Measurements from ENCODE around the gene NTRK1. TPM values are rescaled to one million over a fixed set of nuclear protein-coding genes. Genes with fewer than 3 reads are reported as not detected.

Gene NTRK1
- polyA plus RNA-seq, 2 donors: 0.06 to 0.08 TPM

- H3K27ac ChIP-seq (ENCODE audit: low read depth in 2 of 2, low read length in 1 of 2): no peak overlapping the region
- no peaks in the 10 kb centered on the region for H3K27me3 ChIP-seq (ENCODE audit: control insufficient read depth in 1 of 2, insufficient read depth in 2 of 2, low read length in 2 of 2)
- H3K9me3 ChIP-seq (ENCODE audit: control insufficient read depth in 2 of 2, insufficient read depth in 1 of 2, low read depth in 1 of 2, low read length in 1 of 2): no peaks in the 10 kb centered on the region
- H3K36me3 ChIP-seq (ENCODE audit: control insufficient read depth in 2 of 2, insufficient read depth in 2 of 2, low read length in 1 of 2): no peaks in the 10 kb centered on the region
- H3K4me1 ChIP-seq (ENCODE audit: control insufficient read depth in 2 of 2, insufficient read depth in 2 of 2, low read length in 1 of 2): peaks cover 0 to 3% of the 10 kb centered on the region in 2 donors
- WGBS, 2 donors: 41 to 51% methylated on average over 4 to 5 of the region's 5 CpGs
- no peak overlapping the region for H3K4me3 ChIP-seq (ENCODE audit: low read depth in 1 of 2, low read length in 2 of 2)
Observed at GRCh38 chr1:156836041-156836654, 24.5 kb upstream of the NTRK1 start.

- H3K27me3 ChIP-seq (ENCODE audit: control insufficient read depth in 1 of 2, insufficient read depth in 2 of 2, low read length in 2 of 2): no peaks in the 10 kb centered on the region
Observed at GRCh38 chr1:156836892-156837291, 23.8 kb upstream of the NTRK1 start.

GRCh38 chr1:156838972-156839371 lies 21.7 kb upstream of the NTRK1 start:
- no peaks in the 10 kb centered on the region for H3K9me3 ChIP-seq (ENCODE audit: control insufficient read depth in 2 of 2, insufficient read depth in 1 of 2, low read depth in 1 of 2, low read length in 1 of 2)
- H3K4me1 ChIP-seq (ENCODE audit: control insufficient read depth in 2 of 2, insufficient read depth in 2 of 2, low read length in 1 of 2): peaks cover 0 to 3% of the 10 kb centered on the region in 2 donors
- no peaks in the 10 kb centered on the region for H3K27me3 ChIP-seq (ENCODE audit: control insufficient read depth in 1 of 2, insufficient read depth in 2 of 2, low read length in 2 of 2)
- no peaks in the 10 kb centered on the region for H3K36me3 ChIP-seq (ENCODE audit: control insufficient read depth in 2 of 2, insufficient read depth in 2 of 2, low read length in 1 of 2)
- WGBS, 2 donors: 29 to 32% methylated on average over 7 of the region's 7 CpGs
- H3K4me3 ChIP-seq (ENCODE audit: low read depth in 1 of 2, low read length in 2 of 2): no peak overlapping the region
- no peak overlapping the region for H3K27ac ChIP-seq (ENCODE audit: low read depth in 2 of 2, low read length in 1 of 2)

More at GRCh38 chr1:156836892-156837291, 23.8 kb upstream of the NTRK1 start:
- H3K9me3 ChIP-seq (ENCODE audit: control insufficient read depth in 2 of 2, insufficient read depth in 1 of 2, low read depth in 1 of 2, low read length in 1 of 2): no peaks in the 10 kb centered on the region
- no peaks in the 10 kb centered on the region for H3K36me3 ChIP-seq (ENCODE audit: control insufficient read depth in 2 of 2, insufficient read depth in 2 of 2, low read length in 1 of 2)
- H3K4me1 ChIP-seq (ENCODE audit: control insufficient read depth in 2 of 2, insufficient read depth in 2 of 2, low read length in 1 of 2): peaks cover 0 to 3% of the 10 kb centered on the region in 2 donors
- H3K27ac ChIP-seq (ENCODE audit: low read depth in 2 of 2, low read length in 1 of 2): no peak overlapping the region
- 59 to 79% methylated on average over 4 of the region's 4 CpGs for WGBS, 2 donors
- no peak overlapping the region for H3K4me3 ChIP-seq (ENCODE audit: low read depth in 1 of 2, low read length in 2 of 2)

- H3K27me3 ChIP-seq (ENCODE audit: control insufficient read depth in 1 of 2, insufficient read depth in 2 of 2, low read length in 2 of 2): no peaks in the 10 kb centered on the region
Observed at GRCh38 chr1:156839426-156840109, 21.1 kb upstream of the NTRK1 start.

GRCh38 chr1:156840186-156840897 lies 20.3 kb upstream of the NTRK1 start:
- Histone ChIP-seq H3K9me3 (ENCODE audit: control insufficient read depth in 2 of 2, insufficient read depth in 1 of 2, low read depth in 1 of 2, low read length in 1 of 2) (no peaks in the 10 kb centered on the region), H3K4me3 (ENCODE audit: low read depth in 1 of 2, low read length in 2 of 2) (no peak overlapping the region), H3K27ac (ENCODE audit: low read depth in 2 of 2, low read length in 1 of 2) (no peak overlapping the region), H3K27me3 (ENCODE audit: control insufficient read depth in 1 of 2, insufficient read depth in 2 of 2, low read length in 2 of 2) (no peaks in the 10 kb centered on the region), H3K4me1 (ENCODE audit: control insufficient read depth in 2 of 2, insufficient read depth in 2 of 2, low read length in 1 of 2) (peaks cover 5 to 8% of the 10 kb centered on the region in 2 donors), H3K36me3 (ENCODE audit: control insufficient read depth in 2 of 2, insufficient read depth in 2 of 2, low read length in 1 of 2) (no peaks in the 10 kb centered on the region)
- WGBS, 2 donors: 51 to 52% methylated on average over 7 to 8 of the region's 8 CpGs

More at GRCh38 chr1:156839426-156840109, 21.1 kb upstream of the NTRK1 start:
- WGBS, 2 donors: 37 to 38% methylated on average over 9 of the region's 9 CpGs
- no peak overlapping the region for H3K4me3 ChIP-seq (ENCODE audit: low read depth in 1 of 2, low read length in 2 of 2)
- H3K36me3 ChIP-seq (ENCODE audit: control insufficient read depth in 2 of 2, insufficient read depth in 2 of 2, low read length in 1 of 2): no peaks in the 10 kb centered on the region
- peaks cover 0 to 3% of the 10 kb centered on the region in 2 donors for H3K4me1 ChIP-seq (ENCODE audit: control insufficient read depth in 2 of 2, insufficient read depth in 2 of 2, low read length in 1 of 2)
- no peak overlapping the region for H3K27ac ChIP-seq (ENCODE audit: low read depth in 2 of 2, low read length in 1 of 2)
- no peaks in the 10 kb centered on the region for H3K9me3 ChIP-seq (ENCODE audit: control insufficient read depth in 2 of 2, insufficient read depth in 1 of 2, low read depth in 1 of 2, low read length in 1 of 2)

- Histone ChIP-seq H3K4me3 (ENCODE audit: low read depth in 1 of 2, low read length in 2 of 2) (no peak overlapping the region), H3K27ac (ENCODE audit: low read depth in 2 of 2, low read length in 1 of 2) (no peak overlapping the region), H3K36me3 (ENCODE audit: control insufficient read depth in 2 of 2, insufficient read depth in 2 of 2, low read length in 1 of 2) (no peaks in the 10 kb centered on the region), H3K27me3 (ENCODE audit: control insufficient read depth in 1 of 2, insufficient read depth in 2 of 2, low read length in 2 of 2) (no peaks in the 10 kb centered on the region), H3K4me1 (ENCODE audit: control insufficient read depth in 2 of 2, insufficient read depth in 2 of 2, low read length in 1 of 2) (peaks cover 5 to 8% of the 10 kb centered on the region in 2 donors), H3K9me3 (ENCODE audit: control insufficient read depth in 2 of 2, insufficient read depth in 1 of 2, low read depth in 1 of 2, low read length in 1 of 2) (no peaks in the 10 kb centered on the region)
- WGBS, 2 donors: 60% methylated on average over 14 of the region's 14 CpGs
Observed at GRCh38 chr1:156840898-156841279, 19.8 kb upstream of the NTRK1 start.

GRCh38 chr1:156841295-156841855 lies 19.3 kb upstream of the NTRK1 start:
- Histone ChIP-seq H3K27me3 (ENCODE audit: control insufficient read depth in 1 of 2, insufficient read depth in 2 of 2, low read length in 2 of 2) (no peaks in the 10 kb centered on the region), H3K4me3 (ENCODE audit: low read depth in 1 of 2, low read length in 2 of 2) (no peak overlapping the region), H3K27ac (ENCODE audit: low read depth in 2 of 2, low read length in 1 of 2) (no peak overlapping the region), H3K36me3 (ENCODE audit: control insufficient read depth in 2 of 2, insufficient read depth in 2 of 2, low read length in 1 of 2) (no peaks in the 10 kb centered on the region), H3K9me3 (ENCODE audit: control insufficient read depth in 2 of 2, insufficient read depth in 1 of 2, low read depth in 1 of 2, low read length in 1 of 2) (no peaks in the 10 kb centered on the region), H3K4me1 (ENCODE audit: control insufficient read depth in 2 of 2, insufficient read depth in 2 of 2, low read length in 1 of 2) (peaks cover 5 to 8% of the 10 kb centered on the region in 2 donors)
- WGBS, 2 donors: 74 to 78% methylated on average over 15 to 16 of the region's 16 CpGs

GRCh38 chr1:156842618-156843300 lies 17.9 kb upstream of the NTRK1 start:
- no peaks in the 10 kb centered on the region for H3K27me3 ChIP-seq (ENCODE audit: control insufficient read depth in 1 of 2, insufficient read depth in 2 of 2, low read length in 2 of 2)
- H3K27ac ChIP-seq (ENCODE audit: low read depth in 2 of 2, low read length in 1 of 2): no peak overlapping the region
- peaks cover 5 to 8% of the 10 kb centered on the region in 2 donors for H3K4me1 ChIP-seq (ENCODE audit: control insufficient read depth in 2 of 2, insufficient read depth in 2 of 2, low read length in 1 of 2)
- no peaks in the 10 kb centered on the region for H3K36me3 ChIP-seq (ENCODE audit: control insufficient read depth in 2 of 2, insufficient read depth in 2 of 2, low read length in 1 of 2)
- no peak overlapping the region for H3K4me3 ChIP-seq (ENCODE audit: low read depth in 1 of 2, low read length in 2 of 2)
- no peaks in the 10 kb centered on the region for H3K9me3 ChIP-seq (ENCODE audit: control insufficient read depth in 2 of 2, insufficient read depth in 1 of 2, low read depth in 1 of 2, low read length in 1 of 2)
- WGBS, 2 donors: 80% methylated on average over 9 of the region's 9 CpGs

GRCh38 chr1:156844102-156844501 lies 16.6 kb upstream of the NTRK1 start:
- Histone ChIP-seq H3K27me3 (ENCODE audit: control insufficient read depth in 1 of 2, insufficient read depth in 2 of 2, low read length in 2 of 2) (peaks cover 0 to 4% of the 10 kb centered on the region in 2 donors), H3K9me3 (ENCODE audit: control insufficient read depth in 2 of 2, insufficient read depth in 1 of 2, low read depth in 1 of 2, low read length in 1 of 2) (no peaks in the 10 kb centered on the region), H3K4me3 (ENCODE audit: low read depth in 1 of 2, low read length in 2 of 2) (no peak overlapping the region), H3K36me3 (ENCODE audit: control insufficient read depth in 2 of 2, insufficient read depth in 2 of 2, low read length in 1 of 2) (no peaks in the 10 kb centered on the region), H3K27ac (ENCODE audit: low read depth in 2 of 2, low read length in 1 of 2) (no peak overlapping the region), H3K4me1 (ENCODE audit: control insufficient read depth in 2 of 2, insufficient read depth in 2 of 2, low read length in 1 of 2) (peaks cover 5 to 9% of the 10 kb centered on the region in 2 donors)
- 48 to 53% methylated on average over 6 of the region's 6 CpGs for WGBS, 2 donors

Measured in esophagus (tissue), 2 donors.